ENCODE measurements around the gene CORO1C.
"Not testable (repeated sequence)": the region's sequence is repeated elsewhere in the genome, so short reads cannot be mapped to it uniquely, and the experiment has no call there.

The CORO1C gene

GRCh38 chr12:108738170-108738569, 6.9 kb upstream of the CORO1C start:
- TF ChIP-seq CTCF (IDR thresholded peaks at IDR 0.05): no peak

GRCh38 chr12:108735855-108736254, 4.5 kb upstream of the CORO1C start:
- no peak for DNase-seq (ENCODE audit: low spot score)
- Histone ChIP-seq H3K4me3 (no peak overlapping the region), H3K27ac (no peak overlapping the region)
- no peak for TF ChIP-seq CTCF (IDR thresholded peaks at IDR 0.05)

More at GRCh38 chr12:108738170-108738569, 6.9 kb upstream of the CORO1C start:
- Histone ChIP-seq H3K27ac (no peak overlapping the region), H3K4me3 (no peak overlapping the region)
- no peak for DNase-seq (ENCODE audit: low spot score)

GRCh38 chr12:108734200-108734906, 3.0 kb upstream of the CORO1C start:
- no peak overlapping the region for H3K4me3 ChIP-seq
- peak overlapping the region; percentile 74 to 99 for H3K27ac ChIP-seq
- TF ChIP-seq CTCF (IDR thresholded peaks at IDR 0.05): no peak
- no peak for DNase-seq (ENCODE audit: low spot score)

- peak overlapping the region in 1 of 2 donors; percentile 99 for H3K27ac ChIP-seq
- not testable (repeated sequence) for DNase-seq (ENCODE audit: low spot score); H3K4me3 ChIP-seq
Measured at GRCh38 chr12:108733230-108733531, 1.9 kb upstream of the CORO1C start.

GRCh38 chr12:108732489-108733229, 1.3 kb upstream of the CORO1C start:
- Histone ChIP-seq H3K4me3 (peak overlapping the region; percentile 93), H3K27ac (peak overlapping the region; percentile 98 to 99)
- DNase-seq (ENCODE audit: low spot score): no peak
- TF ChIP-seq CTCF (IDR thresholded peaks at IDR 0.05): no peak

GRCh38 chr12:108731866-108732461, 646 bp upstream of the CORO1C start:
- peak overlapping the region; percentile 93 for H3K4me3 ChIP-seq
- TF ChIP-seq CTCF (IDR thresholded peaks at IDR 0.05): no peak
- peak; percentile 99 for DNase-seq (ENCODE audit: low spot score)
- H3K27ac ChIP-seq: peak overlapping the region; percentile 98 to 99

- no peak for TF ChIP-seq CTCF (IDR thresholded peaks at IDR 0.05)
- H3K27ac ChIP-seq: peak overlapping the region; percentile 98 to 99
- peak; percentile 87 for DNase-seq (ENCODE audit: low spot score)
- H3K4me3 ChIP-seq: peak overlapping the region; percentile 93
Measured at GRCh38 chr12:108730365-108731104, 783 bp downstream of the CORO1C start.

Measured in coronary artery (tissue), 2 donors.